GM12878 (cell line): ENCODE measurements around the gene SETDB1. TPM values are rescaled to one million over a fixed set of nuclear protein-coding genes. Genes with fewer than 3 reads are reported as not detected.

ENCODE experiments used
- ATAC-seq: fragments of 200-7000 bp; cut with Tn5 transposase; 3 replicates; pipeline ENCODE4 v1.9.1; 2020; ENCODE audit warnings: mild to moderate bottlenecking, moderate library complexity
- BruUV-seq: library from RNA; stranded (reverse); fragments of 400-500 nt; replicated peaks from 2 replicates; lab custom pipeline; 2021; lab: Mats Ljungman, UMichigan
- CTCF ChIA-PET: fragments of 300-600 bp; sonication (Branson Sonifier 250); formaldehyde crosslinking; extraction: SDS; loops from one replicate; lab custom pipeline; 2021; ENCODE audit warnings: inconsistent platforms; lab: Yijun Ruan, JAX
- POLR2A ChIA-PET: fragments of 350-600 bp; formaldehyde crosslinking; extraction: SDS; loops from one replicate; lab custom pipeline; 2021; ENCODE audit warnings: inconsistent platforms; lab: Charles Lee
- RAD21 ChIA-PET: fragments of 300-600 bp; sonication (Branson Sonifier 250); formaldehyde crosslinking; loops from one replicate; lab custom pipeline; 2023; ENCODE audit warnings: antibody characterized with exemption; ENCODE audit not compliant: unreplicated experiment; lab: Charles Lee
- SMC1A ChIA-PET: fragments of 300-600 bp; sonication (Branson Sonifier 250); formaldehyde crosslinking; loops from one replicate; lab custom pipeline; 2023; ENCODE audit not compliant: unreplicated experiment, uncharacterized antibody; lab: Charles Lee
- DNase-seq: peaks from one replicate; pipeline ENCODE4 v3.0.0-alpha.2; 2011; ENCODE audit warnings: low read depth, low spot score
- FAIRE-seq: peaks from 3 replicates; lab custom pipeline; 2011; peaks lifted over from hg19 to GRCh38; lab: Jason Lieb, UNC
- H2AFZ ChIP-seq: 2 replicates; pipeline ENCODE4 v1.6.0; 2011; ENCODE audit warnings: low read depth, low read length, control low read depth; ENCODE audit not compliant: control insufficient read depth
- H3K27ac ChIP-seq: 2 replicates; pipeline ENCODE4 v1.5.1; 2011; ENCODE audit warnings: control low read depth; ENCODE audit not compliant: control insufficient read depth, insufficient read depth
- H3K27me3 ChIP-seq, 2 experiments: replicated peaks in 1 of 2; 2 replicates each; pipeline versions ENCODE4 v1.6.0 to v1.6.1; 2011; ENCODE audit warnings: low read length in 1 of 2; ENCODE audit not compliant: control insufficient read depth in 2 of 2, insufficient read depth in 2 of 2
- H3K36me3 ChIP-seq, 2 experiments: 2 replicates each; pipeline ENCODE4 v1.5.1; 2011; ENCODE audit warnings: low read length in 1 of 2; ENCODE audit not compliant: control insufficient read depth in 2 of 2, insufficient read depth in 2 of 2
- H3K4me1 ChIP-seq: 2 replicates; pipeline ENCODE4 v1.6.1; 2011; ENCODE audit warnings: mild to moderate bottlenecking, low read length, moderate library complexity, mixed read lengths; ENCODE audit not compliant: control insufficient read depth, insufficient read depth
- H3K4me2 ChIP-seq: 2 replicates; pipeline ENCODE4 v1.6.0; 2011; ENCODE audit warnings: control low read depth; ENCODE audit not compliant: control insufficient read depth, insufficient read depth
- H3K4me3 ChIP-seq: fragments of 200-600 bp; sonication (generic); 2 replicates; pipeline ENCODE4 v1.5.1; 2016
- H3K79me2 ChIP-seq: 2 replicates; pipeline ENCODE4 v1.6.0; 2011; ENCODE audit warnings: low read length; ENCODE audit not compliant: control insufficient read depth, insufficient read depth
- H3K9ac ChIP-seq: 2 replicates; pipeline ENCODE4 v1.8.0; 2011; ENCODE audit warnings: low read length, control low read depth, mixed read lengths; ENCODE audit not compliant: control insufficient read depth, insufficient read depth
- H3K9me3 ChIP-seq: replicated peaks from 3 replicates; pipeline ENCODE4 v1.5.1; 2011; ENCODE audit warnings: mild to moderate bottlenecking, low read length; ENCODE audit not compliant: control insufficient read depth, insufficient read depth
- H4K20me1 ChIP-seq: 2 replicates; pipeline ENCODE4 v1.6.0; 2011; ENCODE audit not compliant: control insufficient read depth, insufficient read depth
- BACH1 ChIP-seq: fragments of 450-650 bp; IDR thresholded peaks from 2 replicates; pipeline ENCODE4 v1.6.1; 2017; ENCODE audit warnings: mild to moderate bottlenecking, borderline replicate concordance
- CHD2 ChIP-seq: IDR thresholded peaks from 2 replicates; pipeline ENCODE4 v1.6.1; 2011; ENCODE audit warnings: low read depth, low read length, improper control_type of control experiment, borderline replicate concordance
- EGR1 ChIP-seq, 2 experiments: IDR thresholded peaks; 1 replicate in 1 of 2; 2 replicates in 1 of 2; pipeline ENCODE4 v1.6.1; 2011 to 2012; ENCODE audit warnings: low read depth in 2 of 2, low read length in 2 of 2, borderline replicate concordance in 1 of 2, mild to moderate bottlenecking in 1 of 2, moderate library complexity in 1 of 2
- ELK1 ChIP-seq: IDR thresholded peaks from 2 replicates; pipeline ENCODE4 v1.6.1; 2012; ENCODE audit warnings: low read depth, low read length, improper control_type of control experiment
- ETV6 ChIP-seq, 2 experiments: fragments of 450-650 bp in 1 of 2; IDR thresholded peaks in 1 of 2; conservative IDR thresholded peaks in 1 of 2; 2 replicates each; pipeline ENCODE4 v1.6.1; 2014; ENCODE audit warnings: antibody characterized with exemption in 1 of 2, borderline replicate concordance in 1 of 2, low read depth in 1 of 2, mild to moderate bottlenecking in 1 of 2, moderate library complexity in 1 of 2
- HDGF ChIP-seq: fragments of 450-650 bp; IDR thresholded peaks from 2 replicates; pipeline ENCODE4 v1.6.1; 2016; ENCODE audit warnings: antibody characterized with exemption
- KAT2A ChIP-seq: conservative IDR thresholded peaks from 2 replicates; pipeline ENCODE4 v1.6.1; 2011; ENCODE audit warnings: low read depth, low read length; ENCODE audit not compliant: control insufficient read depth
- KLF5 ChIP-seq: fragments of 450-650 bp; IDR thresholded peaks from 2 replicates; pipeline ENCODE4 v1.6.1; 2014; ENCODE audit warnings: mild to moderate bottlenecking; ENCODE audit not compliant: partially characterized antibody
- NFYA ChIP-seq: IDR thresholded peaks from 2 replicates; pipeline ENCODE4 v1.6.1; 2011; ENCODE audit warnings: low read depth, mild to moderate bottlenecking, low read length, improper control_type of control experiment, borderline replicate concordance
- RCOR1 ChIP-seq: conservative IDR thresholded peaks from 2 replicates; pipeline ENCODE4 v1.6.1; 2012; ENCODE audit warnings: low read depth, low read length, improper control_type of control experiment
- ZNF687 ChIP-seq: fragments of 450-650 bp; IDR thresholded peaks from 2 replicates; pipeline ENCODE4 v1.6.1; 2017; ENCODE audit warnings: mild to moderate bottlenecking, moderate library complexity
- WGBS: methylation state at CpG from one replicate; pipeline ENCODE4 v1.1.6; 2016; ENCODE audit warnings: low lambda C conversion rate; ENCODE audit not compliant: insufficient replicate concordance, insufficient coverage; ENCODE audit errors: missing lambda C conversion rate; 5-methylcytosine and 5-hydroxymethylcytosine counted together
- in situ Hi-C: fragments of 300-500 bp; cut with MboI; formaldehyde crosslinking; loops from 9 replicates; pipeline ENCODE4 v1.14.3; 2018; ENCODE audit warnings: mixed read lengths
- intact Hi-C: fragments of 100-400 bp; cut with micrococcal nuclease; formaldehyde crosslinking; loops from one replicate; pipeline ENCODE4 v1.14.2; 2022; ENCODE audit not compliant: unreplicated experiment
- polyA plus RNA-seq, 11 experiments: library from polyadenylated mRNA; depleted of rRNA in 4 of 11; unstranded in 6 of 11; stranded (reverse) in 5 of 11; fragments of >200 nt; fragmentation: Nextera tagmentation in 4 of 11; fragmentation: Illumina TruSeq in 1 of 11; extraction: Ambion mirVana in 4 of 11; extraction: Trizol in 1 of 11; gene quantifications; 1 replicate in 1 of 11; 2 replicates in 10 of 11; pipeline versions ENCODE4 v1.2.1 to v1.2.3, GENCODE V29; 2011 to 2016; ENCODE audit warnings: inconsistent platforms in 2 of 11, missing spikeins in 2 of 11, low read depth in 1 of 11
- total RNA-seq, 4 experiments: library from RNA; depleted of rRNA in 3 of 4; stranded (reverse); fragments of >200 nt in 3 of 4; fragmentation: Illumina TruSeq in 1 of 4; extraction: Trizol in 1 of 4; gene quantifications; 2 replicates each; pipeline versions ENCODE4 v1.2.1 to v1.2.3, GENCODE V29; 2013 to 2021

SETDB1 gene
- total and polyA plus RNA-seq, 10 of the 15 experiments (the other 5 are each of a cell fraction or from before 2014, with no cell fraction given), result 14.3 to 56.7 (median 35.7) TPM

GRCh38 chr1:150968491-150968890 is 42.3 kb downstream of the SETDB1 start:
- no peak for DNase-seq
- no peak overlapping the region for H3K4me2 ChIP-seq
- intact Hi-C loops, result no loop called here
- H3K4me3 ChIP-seq, result no peak overlapping the region
- ChIA-PET RAD21 (no interaction called here), POLR2A (interaction anchor here (0.5 kb wide), 1 partner anchor 153 kb away, joined by 4 read pairs; no protein-coding TSS in a partner anchor), SMC1A (interaction anchor here (0.5 kb wide), 1 partner anchor 12 kb away, joined by 3 read pairs; no protein-coding TSS in a partner anchor), CTCF (interaction anchor here (1.1 to 1.5 kb wide), 2 partner anchors 10 to 12 kb away, joined by 4 to 6 read pairs; no protein-coding TSS in a partner anchor)
- H4K20me1 ChIP-seq, result no peaks in the 10 kb centered on the region
- peaks cover 29% of the 10 kb centered on the region for H3K79me2 ChIP-seq
- H3K27ac ChIP-seq, result no peak overlapping the region
- peaks cover 19 to 22% of the 10 kb centered on the region in 2 experiments for H3K36me3 ChIP-seq
- H3K9ac ChIP-seq, result no peak overlapping the region
- 77% methylated on average over 4 of the region's 4 CpGs for WGBS
- H3K9me3 ChIP-seq, result no peaks in the 10 kb centered on the region
- no peak for ATAC-seq
- FAIRE-seq, result no peak
- BruUV-seq, result no TSS peak
- no peak overlapping the region for H2AFZ ChIP-seq
- no peaks in the 10 kb centered on the region for H3K27me3 ChIP-seq
- in situ Hi-C loops, result no loop called here
- TF ChIP-seq EGR1 (IDR thresholded peaks at IDR 0.05; ENCODE audit: borderline replicate concordance in 1 of 2, low read depth in 2 of 2, low read length in 2 of 2) (no peak), ZNF687 (no peak), BACH1 (no peak), NFYA (no peak), HDGF (no peak), ETV6 (conservative IDR thresholded peaks at IDR 0.05 in 1 of 2, IDR thresholded peaks at IDR 0.05 in 1 of 2; ENCODE audit: borderline replicate concordance in 1 of 2, low read depth in 1 of 2) (no peak), ELK1 (no peak), CHD2 (no peak), KLF5 (no peak), KAT2A (no peak), RCOR1 (no peak)
- peaks cover 7% of the 10 kb centered on the region; the same call in 1 of the 2 replicates for H3K4me1 ChIP-seq
